MM.1S (cell line): ENCODE measurements around the gene APC2.

Source experiments
- EZH2 ChIP-seq: fragments of 300-600 bp; sonication (generic); optimal IDR thresholded peaks from 2 replicates; pipeline ENCODE3; 2017; ENCODE audit warnings: low read depth, mild to moderate bottlenecking, antibody characterized with exemption, low read length, mixed read lengths
- EZH2phosphoT487 ChIP-seq: fragments of 300-600 bp; sonication (generic); IDR thresholded peaks from 2 replicates; pipeline ENCODE4 v1.6.1; 2018; ENCODE audit warnings: antibody characterized with exemption, low read length

GRCh38 chr19:1455336-1456120, 5.6 kb downstream of the APC2 start:
- no peak for TF ChIP-seq EZH2phosphoT487
- TF ChIP-seq EZH2: no peak
